MM.1S (cell line): Measurements from ENCODE around the gene SLC66A3.

Source experiments
- DNase-seq: peaks from one replicate; pipeline ENCODE4 v3.0.0-alpha.2; 2015
- H2AFZ ChIP-seq: fragments of 300-600 bp; sonication (generic); 2 replicates; pipeline ENCODE4 v1.6.0; 2016; ENCODE audit warnings: antibody characterized with exemption, low read length
- H3F3A ChIP-seq: fragments of 300-600 bp; sonication (generic); 2 replicates; pipeline ENCODE4 v1.6.1; 2016; ENCODE audit warnings: mild to moderate bottlenecking, antibody characterized with exemption, low read length, moderate library complexity, mixed read lengths; ENCODE audit not compliant: insufficient read depth
- H3K27ac ChIP-seq: fragments of 300-600 bp; sonication (generic); 2 replicates; pipeline ENCODE4 v1.5.1; 2016; ENCODE audit warnings: mild to moderate bottlenecking, low read length
- H3K27me3 ChIP-seq: fragments of 300-600 bp; sonication (generic); replicated peaks from 2 replicates; pipeline ENCODE4 v1.6.0; 2016; ENCODE audit warnings: low read length; ENCODE audit not compliant: insufficient read depth
- H3K36me3 ChIP-seq: fragments of 300-600 bp; sonication (generic); replicated peaks from 2 replicates; pipeline ENCODE4 v1.6.1; 2016; ENCODE audit warnings: mild to moderate bottlenecking, low read length, mixed read lengths; ENCODE audit not compliant: insufficient read depth
- H3K4me1 ChIP-seq: fragments of 300-600 bp; sonication (generic); 2 replicates; pipeline ENCODE4 v1.6.1; 2016; ENCODE audit warnings: low read length, mixed read lengths
- H3K4me2 ChIP-seq: fragments of 300-600 bp; sonication (generic); 2 replicates; pipeline ENCODE4 v1.6.0; 2016; ENCODE audit warnings: low read depth, low read length
- H3K4me3 ChIP-seq: fragments of 300-600 bp; sonication (generic); 2 replicates; pipeline ENCODE4 v1.5.1; 2016; ENCODE audit warnings: low read length, mixed read lengths
- H3K79me2 ChIP-seq: fragments of 300-600 bp; sonication (generic); 2 replicates; pipeline ENCODE4 v1.6.1; 2016; ENCODE audit warnings: mixed run types, low read length, mixed read lengths
- H3K9ac ChIP-seq: fragments of 300-600 bp; sonication (generic); 2 replicates; pipeline ENCODE4 v1.6.1; 2016; ENCODE audit warnings: low read length, mixed read lengths
- H3K9me2 ChIP-seq: fragments of 300-600 bp; sonication (generic); replicated peaks from 2 replicates; pipeline ENCODE4 v1.6.1; 2016; ENCODE audit warnings: mild to moderate bottlenecking, low read length, mixed read lengths; ENCODE audit not compliant: insufficient read depth
- H3K9me3 ChIP-seq: fragments of 300-600 bp; sonication (generic); replicated peaks from 2 replicates; pipeline ENCODE4 v1.6.1; 2016; ENCODE audit warnings: mild to moderate bottlenecking, low read length, mixed read lengths; ENCODE audit not compliant: insufficient read depth
- H4K20me1 ChIP-seq: fragments of 300-600 bp; sonication (generic); 2 replicates; pipeline ENCODE4 v1.6.1; 2016; ENCODE audit warnings: mild to moderate bottlenecking, low read length, moderate library complexity, mixed read lengths; ENCODE audit not compliant: insufficient read depth
- CTCF ChIP-seq: fragments of 300-600 bp; sonication (generic); IDR thresholded peaks from 2 replicates; pipeline ENCODE4 v1.5.1; 2016; ENCODE audit warnings: antibody characterized with exemption, low read length, mixed read lengths
- EZH2 ChIP-seq: fragments of 300-600 bp; sonication (generic); optimal IDR thresholded peaks from 2 replicates; pipeline ENCODE3; 2017; ENCODE audit warnings: low read depth, mild to moderate bottlenecking, antibody characterized with exemption, low read length, mixed read lengths
- EZH2phosphoT487 ChIP-seq: fragments of 300-600 bp; sonication (generic); IDR thresholded peaks from 2 replicates; pipeline ENCODE4 v1.6.1; 2018; ENCODE audit warnings: antibody characterized with exemption, low read length

SLC66A3 gene

GRCh38 chr2:11200651-11201050 lies 45.4 kb downstream of the SLC66A3 start:
- Histone ChIP-seq H3F3A (0 out of 2 replicates have a peak, but pooled peaks cover 3% of the 10 kb centered on the region), H4K20me1 (no peaks in the 10 kb centered on the region), H3K4me2 (no peak overlapping the region), H3K27me3 (no peaks in the 10 kb centered on the region), H3K79me2 (no peaks in the 10 kb centered on the region), H3K9me3 (no peaks in the 10 kb centered on the region), H3K4me3 (no peak overlapping the region), H3K36me3 (no peaks in the 10 kb centered on the region), H3K9me2 (no peaks in the 10 kb centered on the region), H3K4me1 (no peaks in the 10 kb centered on the region), H2AFZ (no peak overlapping the region), H3K27ac (no peak overlapping the region), H3K9ac (no peak overlapping the region)
- TF ChIP-seq EZH2 (no peak), CTCF (no peak), EZH2phosphoT487 (no peak)
- DNase-seq, result no peak

DNA sequence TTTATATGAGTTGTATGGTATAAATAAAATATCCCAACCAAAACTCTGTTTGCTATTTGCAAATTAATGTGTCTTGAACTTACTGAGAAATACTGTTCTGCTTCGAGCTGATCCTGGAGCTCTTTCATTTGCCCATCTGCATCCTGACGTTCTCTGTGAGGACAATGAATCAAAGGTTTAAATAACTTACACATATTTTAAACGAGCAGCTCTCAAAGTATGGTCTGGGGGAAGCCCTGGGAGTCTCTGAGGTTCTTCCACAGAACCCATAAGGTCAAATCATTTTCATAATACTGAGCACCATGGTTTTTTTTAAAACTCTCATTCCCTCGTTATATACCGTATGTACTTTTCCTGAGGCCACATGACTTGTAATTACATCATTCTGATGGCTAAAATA lies 46.7 kb downstream of the SLC66A3 start:
- Histone ChIP-seq H3K4me2 (no peak overlapping the region), H2AFZ (no peak overlapping the region), H3K4me1 (no peaks in the 10 kb centered on the region), H3K27ac (no peak overlapping the region), H3K36me3 (no peaks in the 10 kb centered on the region), H3F3A (0 out of 2 replicates have a peak, but pooled peaks cover 3% of the 10 kb centered on the region), H4K20me1 (no peaks in the 10 kb centered on the region), H3K9me2 (no peaks in the 10 kb centered on the region), H3K27me3 (no peaks in the 10 kb centered on the region), H3K9me3 (no peaks in the 10 kb centered on the region), H3K79me2 (no peaks in the 10 kb centered on the region), H3K9ac (no peak overlapping the region), H3K4me3 (no peak overlapping the region)
- no peak for DNase-seq
- TF ChIP-seq EZH2phosphoT487, result no peak
- no peak for TF ChIP-seq EZH2
- no peak for TF ChIP-seq CTCF

GRCh38 chr2:11203480-11203879 lies 48.2 kb downstream of the SLC66A3 start:
- TF ChIP-seq EZH2phosphoT487, result no peak
- TF ChIP-seq CTCF, result no peak
- TF ChIP-seq EZH2, result no peak
- no peak overlapping the region for H3K4me2 ChIP-seq
- DNase-seq, result no peak

More at GRCh38 chr2:11203480-11203879, 48.2 kb downstream of the SLC66A3 start:
- H3K4me1 ChIP-seq, result no peaks in the 10 kb centered on the region
- H3K36me3 ChIP-seq, result no peaks in the 10 kb centered on the region; the same call in 1 of the 2 replicates
- H3K27ac ChIP-seq, result no peak overlapping the region
- no peak overlapping the region for H3K9ac ChIP-seq
- H3F3A ChIP-seq, result no peaks in the 10 kb centered on the region
- H3K9me2 ChIP-seq, result no peaks in the 10 kb centered on the region
- H3K9me3 ChIP-seq, result no peaks in the 10 kb centered on the region
- H3K27me3 ChIP-seq, result no peaks in the 10 kb centered on the region
- no peaks in the 10 kb centered on the region for H3K79me2 ChIP-seq
- no peak overlapping the region for H2AFZ ChIP-seq
- H4K20me1 ChIP-seq, result no peaks in the 10 kb centered on the region
- no peak overlapping the region for H3K4me3 ChIP-seq
